HEK293 (cell line): Measurements from ENCODE around the gene ACTRT2.

Experiments
- CTCF ChIA-PET: fragments of 350-600 bp; formaldehyde crosslinking; extraction: SDS; loops from one replicate; lab custom pipeline; 2021; ENCODE audit warnings: antibody characterized with exemption; lab: Yijun Ruan, JAX
- POLR2A ChIA-PET: fragments of 300-600 bp; formaldehyde crosslinking; extraction: SDS; loops from one replicate; lab custom pipeline; 2020; ENCODE audit warnings: antibody characterized with exemption, inconsistent platforms; lab: Yijun Ruan, JAX
- H3K27ac ChIP-seq: fragments of 200-500 bp; sonication (Bioruptor generic); 2 replicates; pipeline ENCODE4 v1.5.1; 2014; ENCODE audit warnings: low read depth, low read length, control low read depth, inconsistent platforms; ENCODE audit errors: extremely low read depth
- H3K36me3 ChIP-seq, 2 experiments: fragments of 200-500 bp in 1 of 2; sonication (Bioruptor generic) in 1 of 2; 1 replicate in 1 of 2; 2 replicates in 1 of 2; pipeline ENCODE4 v1.5.1; 2014 to 2017; ENCODE audit warnings: inconsistent platforms in 2 of 2, low read length in 2 of 2; ENCODE audit not compliant: control insufficient read depth in 2 of 2, insufficient read depth in 1 of 2
- H3K4me1 ChIP-seq: fragments of 200-500 bp; sonication (Bioruptor generic); 2 replicates; pipeline ENCODE4 v1.5.1; 2014; ENCODE audit warnings: mild to moderate bottlenecking, low read length, inconsistent platforms; ENCODE audit not compliant: control insufficient read depth, insufficient read depth
- H3K4me3 ChIP-seq: 2 replicates; pipeline ENCODE4 v1.5.1; 2011; ENCODE audit warnings: low read depth, mild to moderate bottlenecking, control low read depth, low read length, moderate library complexity
- H3K9me3 ChIP-seq: fragments of 200-500 bp; sonication (Bioruptor generic); 2 replicates; pipeline ENCODE4 v1.5.1; 2014; ENCODE audit warnings: low read depth, low read length, inconsistent platforms; ENCODE audit not compliant: control insufficient read depth, insufficient read depth
- BCL11B ChIP-seq: fragments of 450-650 bp; formaldehyde crosslinking; IDR thresholded peaks from 2 replicates; pipeline ENCODE4 v1.5.1; 2016; ENCODE audit warnings: low read depth, missing biosample characterization, missing genetic modification characterization
- KLF17 ChIP-seq: fragments of 450-650 bp; formaldehyde crosslinking; IDR thresholded peaks from 2 replicates; pipeline ENCODE4 v1.5.1; 2016; ENCODE audit warnings: missing biosample characterization, missing genetic modification characterization
- MZF1 ChIP-seq: fragments of 450-650 bp; formaldehyde crosslinking; IDR thresholded peaks from 2 replicates; pipeline ENCODE4 v1.5.1; 2017; ENCODE audit warnings: missing biosample characterization, missing genetic modification characterization, borderline replicate concordance
- SETDB1 ChIP-seq: IDR thresholded peaks from one replicate; pipeline ENCODE4 v1.6.1; 2017; ENCODE audit warnings: mild to moderate bottlenecking, low read length, moderate library complexity, mixed read lengths; ENCODE audit not compliant: insufficient read length
- SP7 ChIP-seq: fragments of 450-650 bp; formaldehyde crosslinking; IDR thresholded peaks from 2 replicates; pipeline ENCODE4 v1.5.1; 2016; ENCODE audit warnings: missing biosample characterization, missing genetic modification characterization
- TSHZ1 ChIP-seq: fragments of 450-650 bp; formaldehyde crosslinking; IDR thresholded peaks from 2 replicates; pipeline ENCODE4 v1.5.1; 2016; ENCODE audit warnings: missing biosample characterization, missing genetic modification characterization, borderline replicate concordance
- WT1 ChIP-seq: fragments of 450-650 bp; formaldehyde crosslinking; IDR thresholded peaks from 2 replicates; pipeline ENCODE4 v1.5.1; 2016; ENCODE audit warnings: missing biosample characterization, missing genetic modification characterization
- ZBTB8A ChIP-seq: fragments of 450-650 bp; formaldehyde crosslinking; IDR thresholded peaks from 2 replicates; pipeline ENCODE4 v1.5.1; 2016; ENCODE audit warnings: missing biosample characterization, missing genetic modification characterization
- ZFP41 ChIP-seq: fragments of 450-650 bp; formaldehyde crosslinking; IDR thresholded peaks from 2 replicates; pipeline ENCODE4 v1.5.1; 2016; ENCODE audit warnings: missing biosample characterization, missing genetic modification characterization, borderline replicate concordance
- ZNF10 ChIP-seq: fragments of 450-650 bp; formaldehyde crosslinking; IDR thresholded peaks from 2 replicates; pipeline ENCODE4 v1.5.1; 2017; ENCODE audit warnings: missing biosample characterization, missing genetic modification characterization
- ZNF140 ChIP-seq: fragments of 450-650 bp; formaldehyde crosslinking; IDR thresholded peaks from 2 replicates; pipeline ENCODE4 v1.5.1; 2016; ENCODE audit warnings: missing biosample characterization, missing genetic modification characterization
- ZNF335 ChIP-seq: fragments of 450-650 bp; formaldehyde crosslinking; conservative IDR thresholded peaks from 2 replicates; pipeline ENCODE4 v1.5.1; 2016; ENCODE audit warnings: missing biosample characterization, missing genetic modification characterization
- ZNF404 ChIP-seq: fragments of 450-650 bp; formaldehyde crosslinking; IDR thresholded peaks from 2 replicates; pipeline ENCODE4 v1.5.1; 2017; ENCODE audit warnings: missing biosample characterization, missing genetic modification characterization
- ZNF600 ChIP-seq: fragments of 450-650 bp; formaldehyde crosslinking; IDR thresholded peaks from 2 replicates; pipeline ENCODE4 v1.5.1; 2016; ENCODE audit warnings: missing biosample characterization, missing genetic modification characterization
- ZSCAN23 ChIP-seq: fragments of 450-650 bp; formaldehyde crosslinking; IDR thresholded peaks from 2 replicates; pipeline ENCODE4 v1.5.1; 2016; ENCODE audit warnings: missing biosample characterization, missing genetic modification characterization
- TF ChIP-seq, protein P1 (sequence below): fragments of 450-650 bp; formaldehyde crosslinking; IDR thresholded peaks from 2 replicates; pipeline ENCODE4 v1.5.0; 2017; ENCODE audit warnings: missing biosample characterization, missing genetic modification characterization, borderline replicate concordance

Gene ACTRT2

GRCh38 chr1:3034728-3035562 lies 13.7 kb downstream of the ACTRT2 start:
- H3K9me3 ChIP-seq: no peaks in the 10 kb centered on the region
- no peak overlapping the region for H3K4me3 ChIP-seq
- H3K36me3 ChIP-seq: no peaks in the 10 kb centered on the region
- no peak for TF ChIP-seq ZBTB8A
- TF ChIP-seq ZNF404 (tag by site-specific recombination): no peak
- no peak for TF ChIP-seq SETDB1
- TF ChIP-seq, protein P1, sequence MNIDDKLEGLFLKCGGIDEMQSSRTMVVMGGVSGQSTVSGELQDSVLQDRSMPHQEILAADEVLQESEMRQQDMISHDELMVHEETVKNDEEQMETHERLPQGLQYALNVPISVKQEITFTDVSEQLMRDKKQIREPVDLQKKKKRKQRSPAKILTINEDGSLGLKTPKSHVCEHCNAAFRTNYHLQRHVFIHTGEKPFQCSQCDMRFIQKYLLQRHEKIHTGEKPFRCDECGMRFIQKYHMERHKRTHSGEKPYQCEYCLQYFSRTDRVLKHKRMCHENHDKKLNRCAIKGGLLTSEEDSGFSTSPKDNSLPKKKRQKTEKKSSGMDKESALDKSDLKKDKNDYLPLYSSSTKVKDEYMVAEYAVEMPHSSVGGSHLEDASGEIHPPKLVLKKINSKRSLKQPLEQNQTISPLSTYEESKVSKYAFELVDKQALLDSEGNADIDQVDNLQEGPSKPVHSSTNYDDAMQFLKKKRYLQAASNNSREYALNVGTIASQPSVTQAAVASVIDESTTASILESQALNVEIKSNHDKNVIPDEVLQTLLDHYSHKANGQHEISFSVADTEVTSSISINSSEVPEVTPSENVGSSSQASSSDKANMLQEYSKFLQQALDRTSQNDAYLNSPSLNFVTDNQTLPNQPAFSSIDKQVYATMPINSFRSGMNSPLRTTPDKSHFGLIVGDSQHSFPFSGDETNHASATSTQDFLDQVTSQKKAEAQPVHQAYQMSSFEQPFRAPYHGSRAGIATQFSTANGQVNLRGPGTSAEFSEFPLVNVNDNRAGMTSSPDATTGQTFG: no peak
- no peak for TF ChIP-seq ZNF335 (tag by site-specific recombination)
- no peak for TF ChIP-seq TSHZ1 (tag by site-specific recombination)
- no peak for TF ChIP-seq ZFP41
- TF ChIP-seq ZNF140 (tag by site-specific recombination): no peak
- TF ChIP-seq SP7 (tag by site-specific recombination): no peak
- TF ChIP-seq WT1 (tag by site-specific recombination): no peak
- TF ChIP-seq KLF17 (tag by site-specific recombination): no peak
- no peak for TF ChIP-seq BCL11B (tag by site-specific recombination)
- no peak for TF ChIP-seq ZNF600 (tag by site-specific recombination)
- no peaks in the 10 kb centered on the region for H3K4me1 ChIP-seq
- POLR2A ChIA-PET: no interaction called here
- H3K27ac ChIP-seq: no peak overlapping the region
- CTCF ChIA-PET: interaction anchor here (0.6 to 1.1 kb wide), 2 partner anchors 22 to 228 kb away, joined by 3 to 6 read pairs; no protein-coding TSS in a partner anchor

- H3K4me3 ChIP-seq: no peak overlapping the region
- CTCF ChIA-PET: interaction anchor here (0.5 to 0.6 kb wide), 2 partner anchors 9 to 229 kb away, joined by 3 read pairs; no protein-coding TSS in a partner anchor
- H3K4me1 ChIP-seq: no peaks in the 10 kb centered on the region
- POLR2A ChIA-PET: no interaction called here
- H3K9me3 ChIP-seq: no peaks in the 10 kb centered on the region
- TF ChIP-seq ZNF10 (tag by site-specific recombination): no peak
- no peak for TF ChIP-seq MZF1 (tag by site-specific recombination)
- TF ChIP-seq ZSCAN23 (tag by site-specific recombination): no peak
- H3K36me3 ChIP-seq: no peaks in the 10 kb centered on the region
- H3K27ac ChIP-seq: no peak overlapping the region
Measured at GRCh38 chr1:3035563-3036446, 14.5 kb downstream of the ACTRT2 start.
